ENCODE data around the gene PPM1D.

DNA sequence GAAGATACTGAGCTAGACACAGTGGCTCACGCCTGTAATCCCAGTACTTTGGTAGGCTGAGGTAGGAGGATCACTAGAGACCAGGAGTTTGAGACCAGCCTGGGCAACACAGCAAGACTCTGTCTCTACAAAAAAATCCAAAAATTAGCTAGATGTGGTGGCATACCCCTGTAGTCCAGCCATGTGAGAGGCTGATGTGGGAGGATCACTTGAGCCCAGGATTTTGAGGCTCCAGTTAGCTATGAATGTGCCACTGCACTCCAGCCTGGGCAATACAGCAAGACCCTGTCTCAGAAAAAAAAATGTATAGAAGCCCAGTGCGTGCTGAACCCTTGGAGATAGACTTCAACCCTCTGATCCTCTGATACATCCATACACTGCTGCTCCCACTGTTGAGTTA, 7.2 kb upstream of the PPM1D start:
- TF ChIP-seq, protein P1, sequence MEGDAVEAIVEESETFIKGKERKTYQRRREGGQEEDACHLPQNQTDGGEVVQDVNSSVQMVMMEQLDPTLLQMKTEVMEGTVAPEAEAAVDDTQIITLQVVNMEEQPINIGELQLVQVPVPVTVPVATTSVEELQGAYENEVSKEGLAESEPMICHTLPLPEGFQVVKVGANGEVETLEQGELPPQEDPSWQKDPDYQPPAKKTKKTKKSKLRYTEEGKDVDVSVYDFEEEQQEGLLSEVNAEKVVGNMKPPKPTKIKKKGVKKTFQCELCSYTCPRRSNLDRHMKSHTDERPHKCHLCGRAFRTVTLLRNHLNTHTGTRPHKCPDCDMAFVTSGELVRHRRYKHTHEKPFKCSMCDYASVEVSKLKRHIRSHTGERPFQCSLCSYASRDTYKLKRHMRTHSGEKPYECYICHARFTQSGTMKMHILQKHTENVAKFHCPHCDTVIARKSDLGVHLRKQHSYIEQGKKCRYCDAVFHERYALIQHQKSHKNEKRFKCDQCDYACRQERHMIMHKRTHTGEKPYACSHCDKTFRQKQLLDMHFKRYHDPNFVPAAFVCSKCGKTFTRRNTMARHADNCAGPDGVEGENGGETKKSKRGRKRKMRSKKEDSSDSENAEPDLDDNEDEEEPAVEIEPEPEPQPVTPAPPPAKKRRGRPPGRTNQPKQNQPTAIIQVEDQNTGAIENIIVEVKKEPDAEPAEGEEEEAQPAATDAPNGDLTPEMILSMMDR (IDR thresholded peaks at IDR 0.05): no peak
- TF ChIP-seq EP300 (IDR thresholded peaks at IDR 0.05) (no peak), POLR2A (IDR thresholded peaks at IDR 0.05) (no peak)
